AG10803 (cell line): ENCODE measurements around the gene NUDT21.

Experiments used
- DNase-seq: peaks from one replicate; pipeline ENCODE4 v3.0.0; 2010; ENCODE audit warnings: low read depth
- H3K4me3 ChIP-seq: 2 replicates; pipeline ENCODE4 v1.5.1; 2011; ENCODE audit warnings: mild to moderate bottlenecking, low read length, control low read depth
- TF ChIP-seq, protein P1 (sequence below): conservative IDR thresholded peaks from 2 replicates; pipeline ENCODE4 v1.5.1; 2011; ENCODE audit warnings: mild to moderate bottlenecking, low read length, control low read depth, inconsistent platforms

NUDT21 gene

DNA sequence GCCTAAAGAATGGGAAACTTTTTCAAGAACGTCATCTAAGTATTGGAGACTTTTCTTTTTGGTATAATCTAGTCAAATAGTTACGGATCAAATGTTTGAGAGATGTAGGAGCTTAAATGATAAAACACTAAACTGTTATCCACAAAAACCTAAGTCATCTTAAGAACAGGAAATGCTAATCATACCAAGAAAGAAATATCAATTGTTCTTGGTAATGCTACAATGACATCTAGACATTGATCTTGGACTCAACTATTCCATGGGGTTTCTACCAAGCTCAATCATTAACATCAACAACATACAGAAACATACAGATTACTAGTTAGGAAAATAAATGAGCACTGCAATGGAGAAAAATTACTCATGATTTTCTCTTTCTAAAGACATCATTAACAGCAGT, 3.8 kb downstream of the NUDT21 start:
- TF ChIP-seq, protein P1, sequence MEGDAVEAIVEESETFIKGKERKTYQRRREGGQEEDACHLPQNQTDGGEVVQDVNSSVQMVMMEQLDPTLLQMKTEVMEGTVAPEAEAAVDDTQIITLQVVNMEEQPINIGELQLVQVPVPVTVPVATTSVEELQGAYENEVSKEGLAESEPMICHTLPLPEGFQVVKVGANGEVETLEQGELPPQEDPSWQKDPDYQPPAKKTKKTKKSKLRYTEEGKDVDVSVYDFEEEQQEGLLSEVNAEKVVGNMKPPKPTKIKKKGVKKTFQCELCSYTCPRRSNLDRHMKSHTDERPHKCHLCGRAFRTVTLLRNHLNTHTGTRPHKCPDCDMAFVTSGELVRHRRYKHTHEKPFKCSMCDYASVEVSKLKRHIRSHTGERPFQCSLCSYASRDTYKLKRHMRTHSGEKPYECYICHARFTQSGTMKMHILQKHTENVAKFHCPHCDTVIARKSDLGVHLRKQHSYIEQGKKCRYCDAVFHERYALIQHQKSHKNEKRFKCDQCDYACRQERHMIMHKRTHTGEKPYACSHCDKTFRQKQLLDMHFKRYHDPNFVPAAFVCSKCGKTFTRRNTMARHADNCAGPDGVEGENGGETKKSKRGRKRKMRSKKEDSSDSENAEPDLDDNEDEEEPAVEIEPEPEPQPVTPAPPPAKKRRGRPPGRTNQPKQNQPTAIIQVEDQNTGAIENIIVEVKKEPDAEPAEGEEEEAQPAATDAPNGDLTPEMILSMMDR: no peak
- DNase-seq: no peak
- no peak overlapping the region for H3K4me3 ChIP-seq

GRCh38 chr16:56438038-56438437, 13.1 kb downstream of the NUDT21 start:
- no peak for DNase-seq
- no peak overlapping the region for H3K4me3 ChIP-seq
- TF ChIP-seq, protein P1: no peak

- DNase-seq: no peak
- H3K4me3 ChIP-seq: no peak overlapping the region
- TF ChIP-seq, protein P1: no peak
These were observed 14.9 kb downstream of the NUDT21 start for GRCh38 chr16:56436258-56436657.

DNA sequence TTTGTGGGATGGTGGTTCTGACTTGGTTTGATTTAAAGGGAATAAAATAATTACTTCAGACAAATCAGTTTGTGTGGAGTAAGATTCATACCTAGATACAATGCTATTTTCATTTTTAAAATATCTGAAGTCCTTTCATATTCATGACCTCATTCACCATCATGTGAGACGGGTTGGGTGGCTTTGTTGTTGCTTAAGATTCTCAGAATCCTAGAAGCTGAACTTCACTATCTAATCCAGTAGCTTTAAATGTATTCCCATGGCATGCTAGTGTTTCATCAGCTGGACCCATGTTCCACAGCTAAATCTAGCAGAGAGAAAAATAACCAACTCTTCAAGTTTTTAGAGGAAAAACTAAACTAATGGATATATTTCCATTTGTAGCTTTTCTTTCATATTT, 23.0 kb downstream of the NUDT21 start:
- peak; percentile 3 for DNase-seq
- TF ChIP-seq, protein P1: no peak
- no peak overlapping the region for H3K4me3 ChIP-seq

GRCh38 chr16:56426585-56426984, 24.5 kb downstream of the NUDT21 start:
- no peak overlapping the region for H3K4me3 ChIP-seq
- TF ChIP-seq, protein P1: no peak
- no peak for DNase-seq

DNA sequence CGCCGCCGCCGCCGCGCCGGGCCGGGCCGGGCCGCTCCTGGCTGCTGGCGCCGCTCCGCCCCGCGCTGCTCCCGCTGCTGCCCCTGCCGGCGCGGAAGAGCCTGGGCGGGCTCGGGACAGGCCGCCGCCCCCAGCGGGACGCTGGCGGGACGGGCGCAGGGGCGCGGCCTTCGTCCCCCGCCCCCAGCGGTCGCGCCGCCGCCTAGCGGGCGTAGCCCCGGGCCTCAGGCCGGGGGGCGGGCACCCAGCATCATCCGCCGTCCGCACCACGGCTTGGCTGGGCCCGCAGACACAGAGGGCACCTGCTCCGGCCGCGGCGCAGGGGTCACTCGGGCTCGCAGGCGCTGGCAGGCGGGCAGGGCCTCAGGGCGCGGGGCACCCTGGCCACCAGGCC, 25.7 kb downstream of the NUDT21 start, which contains the start of gene AMFR:
Gene AMFR, minus strand, starts transcription at position 107 of the 394 bp plus-strand sequence. CDS start 218 bp downstream, outside the sequence.
- peak; percentile 86 for DNase-seq

DNA sequence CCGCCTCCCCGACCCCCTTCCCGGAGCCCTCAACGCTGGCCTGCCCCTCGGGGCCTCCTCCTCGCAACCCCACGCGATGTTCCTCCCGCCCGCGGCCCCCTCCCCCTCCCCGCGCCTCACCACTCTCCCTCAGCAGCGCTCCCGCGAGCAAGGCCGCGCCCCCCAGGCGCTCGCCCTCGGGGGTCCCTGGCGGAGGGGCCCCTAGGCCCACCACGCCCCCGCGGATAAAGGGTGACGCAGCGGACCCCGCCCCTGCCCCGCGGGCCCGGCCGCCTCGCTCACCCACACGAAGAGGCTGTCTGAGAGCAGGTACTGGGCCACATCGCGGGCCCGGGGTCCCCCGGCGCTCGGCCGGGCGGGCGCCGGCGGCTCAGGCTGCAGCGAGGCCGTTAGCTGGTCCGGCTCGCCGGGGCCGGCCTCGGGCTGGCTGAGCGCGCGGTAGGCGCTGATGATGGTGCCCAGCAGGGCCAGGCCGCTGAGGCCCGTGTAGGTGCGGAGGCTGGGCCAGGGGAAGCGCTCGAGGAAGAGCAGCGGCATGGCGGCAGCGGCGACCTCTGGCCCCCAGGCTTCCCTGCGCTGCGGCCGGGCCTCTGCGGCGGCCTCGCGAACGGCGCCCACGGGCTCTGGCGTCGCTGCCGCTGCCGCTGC, 26.2 kb downstream of the NUDT21 start:
- peak overlapping the region; percentile 76 for H3K4me3 ChIP-seq
- peak; percentile 5 for DNase-seq
- TF ChIP-seq, protein P1: no peak

More for the DNA sequence above, 25.7 kb downstream of the NUDT21 start, which contains the start of gene AMFR:
- peak within 1 kb of the TSS; percentile 76 for H3K4me3 ChIP-seq
- TF ChIP-seq, protein P1: no peak
